ENCODE results near the gene MZB1.

- TF ChIP-seq YY1 (IDR thresholded peaks at IDR 0.05; ENCODE audit: insufficient read depth, insufficient read length) (no peak), ZNF274 (IDR thresholded peaks at IDR 0.05; ENCODE audit: low read depth, low read length) (no peak)
These were observed 48.9 kb upstream of the MZB1 start for GRCh38 chr5:139438707-139439012.

All from NT2/D1 (cell line).